IPS-18a (cell line): ENCODE results near the gene NMUR1.
"Not testable (repeated sequence)": the region's sequence is repeated elsewhere in the genome, so short reads cannot be mapped to it uniquely, and the experiment has no call there.

Source experiments
- H3K27ac ChIP-seq: one replicate; pipeline ENCODE4 v1.5.1; 2013; ENCODE audit warnings: low read length
- H3K27me3 ChIP-seq: one replicate; pipeline ENCODE4 v1.6.1; 2013; ENCODE audit warnings: mild to moderate bottlenecking, low read length; ENCODE audit not compliant: control insufficient read depth, insufficient read depth
- H3K36me3 ChIP-seq: one replicate; pipeline ENCODE4 v1.6.1; 2013; ENCODE audit warnings: low read depth, low read length; ENCODE audit not compliant: control insufficient read depth
- H3K4me1 ChIP-seq: one replicate; pipeline ENCODE4 v1.6.1; 2013; ENCODE audit warnings: low read depth, low read length; ENCODE audit not compliant: control insufficient read depth
- H3K4me3 ChIP-seq: one replicate; pipeline ENCODE4 v1.5.1; 2013; ENCODE audit warnings: low read length
- H3K9ac ChIP-seq: one replicate; pipeline ENCODE4 v1.6.1; 2013; ENCODE audit warnings: mild to moderate bottlenecking, low read length, moderate library complexity
- H3K9me3 ChIP-seq: one replicate; pipeline ENCODE4 v1.6.1; 2013; ENCODE audit warnings: low read depth, low read length; ENCODE audit not compliant: control insufficient read depth

The NMUR1 gene

GRCh38 chr2:231568098-231568784, 38.0 kb upstream of the NMUR1 start:
- no peaks in the 10 kb centered on the region for H3K36me3 ChIP-seq
- no peak overlapping the region for H3K27ac ChIP-seq
- no peak overlapping the region for H3K9ac ChIP-seq
- H3K27me3 ChIP-seq = no peaks in the 10 kb centered on the region
- H3K4me1 ChIP-seq = peaks cover 31% of the 10 kb centered on the region
- no peaks in the 10 kb centered on the region for H3K9me3 ChIP-seq
- no peak overlapping the region for H3K4me3 ChIP-seq

GRCh38 chr2:231567159-231567558, 36.9 kb upstream of the NMUR1 start:
- H3K4me1 ChIP-seq = peaks cover 27% of the 10 kb centered on the region
- H3K4me3 ChIP-seq = no peak overlapping the region
- no peaks in the 10 kb centered on the region for H3K9me3 ChIP-seq
- H3K9ac ChIP-seq = no peak overlapping the region
- H3K27ac ChIP-seq = no peak overlapping the region
- no peaks in the 10 kb centered on the region for H3K27me3 ChIP-seq
- H3K36me3 ChIP-seq = no peaks in the 10 kb centered on the region

- H3K9ac ChIP-seq = peak overlapping the region; percentile 40
- H3K4me1 ChIP-seq = peaks cover 18% of the 10 kb centered on the region
- no peak overlapping the region for H3K27ac ChIP-seq
- H3K27me3 ChIP-seq = no peaks in the 10 kb centered on the region
- H3K4me3 ChIP-seq = no peak overlapping the region
- no peaks in the 10 kb centered on the region for H3K36me3 ChIP-seq
- no peaks in the 10 kb centered on the region for H3K9me3 ChIP-seq
These were observed 35.8 kb upstream of the NMUR1 start for GRCh38 chr2:231565887-231566594.

- Histone ChIP-seq H3K9ac (no peak overlapping the region), H3K4me3 (no peak overlapping the region), H3K27ac (no peak overlapping the region), H3K36me3 (no peaks in the 10 kb centered on the region), H3K9me3 (no peaks in the 10 kb centered on the region), H3K4me1 (peaks cover 14% of the 10 kb centered on the region), H3K27me3 (no peaks in the 10 kb centered on the region)
These were observed 33.2 kb upstream of the NMUR1 start for GRCh38 chr2:231563378-231563961.

- Histone ChIP-seq H3K9ac (no peak overlapping the region), H3K27me3 (no peaks in the 10 kb centered on the region), H3K4me1 (no peaks in the 10 kb centered on the region), H3K4me3 (no peak overlapping the region), H3K36me3 (no peaks in the 10 kb centered on the region), H3K9me3 (peaks cover 3% of the 10 kb centered on the region), H3K27ac (no peak overlapping the region)
These were observed 27.4 kb upstream of the NMUR1 start for GRCh38 chr2:231557571-231558217.

- H3K27me3 ChIP-seq = no peaks in the 10 kb centered on the region
- no peak overlapping the region for H3K9ac ChIP-seq
- H3K27ac ChIP-seq = no peak overlapping the region
- peaks cover 9% of the 10 kb centered on the region for H3K9me3 ChIP-seq
- H3K36me3 ChIP-seq = no peaks in the 10 kb centered on the region
- no peaks in the 10 kb centered on the region for H3K4me1 ChIP-seq
- H3K4me3 ChIP-seq = no peak overlapping the region
These were observed 26.7 kb upstream of the NMUR1 start for GRCh38 chr2:231556981-231557380.

- not testable (repeated sequence) for H3K27ac ChIP-seq, H3K36me3 ChIP-seq, H3K27me3 ChIP-seq, H3K4me3 ChIP-seq, H3K4me1 ChIP-seq, H3K9me3 ChIP-seq, H3K9ac ChIP-seq
These were observed 26.3 kb upstream of the NMUR1 start for GRCh38 chr2:231556496-231556895.

GRCh38 chr2:231554748-231555545, 24.7 kb upstream of the NMUR1 start:
- Histone ChIP-seq H3K27ac (no peak overlapping the region), H3K4me1 (no peaks in the 10 kb centered on the region), H3K9me3 (peaks cover 9% of the 10 kb centered on the region), H3K4me3 (no peak overlapping the region), H3K36me3 (no peaks in the 10 kb centered on the region), H3K9ac (no peak overlapping the region), H3K27me3 (no peaks in the 10 kb centered on the region)

- H3K27ac ChIP-seq = no peak overlapping the region
- no peak overlapping the region for H3K4me3 ChIP-seq
These were observed 24.1 kb upstream of the NMUR1 start for GRCh38 chr2:231554327-231554726.

GRCh38 chr2:231552752-231553151, 22.5 kb upstream of the NMUR1 start:
- peaks cover 9% of the 10 kb centered on the region for H3K9me3 ChIP-seq
- H3K4me3 ChIP-seq = no peak overlapping the region
- no peaks in the 10 kb centered on the region for H3K36me3 ChIP-seq
- no peaks in the 10 kb centered on the region for H3K27me3 ChIP-seq
- H3K4me1 ChIP-seq = no peaks in the 10 kb centered on the region
- no peak overlapping the region for H3K9ac ChIP-seq
- no peak overlapping the region for H3K27ac ChIP-seq

More at GRCh38 chr2:231554327-231554726, 24.1 kb upstream of the NMUR1 start:
- Histone ChIP-seq H3K9ac (no peak overlapping the region), H3K36me3 (no peaks in the 10 kb centered on the region), H3K4me1 (no peaks in the 10 kb centered on the region), H3K9me3 (peaks cover 9% of the 10 kb centered on the region), H3K27me3 (no peaks in the 10 kb centered on the region)
